ENCODE results near the gene FAM78A.
"Not testable (repeated sequence)": the region's sequence is repeated elsewhere in the genome, so short reads cannot be mapped to it uniquely, and the experiment has no call there.

Gene FAM78A

DNA sequence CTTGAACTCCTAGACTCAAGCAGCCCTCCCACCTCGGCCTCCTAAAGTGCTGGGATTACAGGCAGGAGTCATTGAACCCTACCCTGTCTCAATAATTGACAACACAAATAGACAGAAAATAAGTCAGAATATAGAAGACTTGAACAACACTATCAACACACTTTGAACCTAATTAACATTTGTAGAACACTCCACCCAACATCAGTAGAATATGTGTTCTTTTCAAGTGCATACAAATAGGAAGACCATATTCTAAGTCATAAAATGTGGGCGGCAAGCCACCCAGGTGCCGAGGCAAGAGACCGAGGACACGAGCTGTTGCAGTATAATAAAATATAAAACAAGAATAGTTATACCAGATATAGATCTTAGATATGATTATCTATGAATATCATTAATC is 32.0 kb downstream of the FAM78A start:
- not testable (repeated sequence) for H3K4me3 ChIP-seq (ENCODE audit: low read depth, low read length); H3K36me3 ChIP-seq (ENCODE audit: control insufficient read depth, insufficient read depth, low read length); H3K9me3 ChIP-seq (ENCODE audit: control insufficient read depth, insufficient read depth, low read length); H3K9ac ChIP-seq (ENCODE audit: low read depth, low read length); H3K27ac ChIP-seq (ENCODE audit: low read depth, low read length); H3K27me3 ChIP-seq (ENCODE audit: control insufficient read depth, insufficient read depth, low read length); H3K4me1 ChIP-seq (ENCODE audit: control insufficient read depth, insufficient read depth, low read length)

DNA sequence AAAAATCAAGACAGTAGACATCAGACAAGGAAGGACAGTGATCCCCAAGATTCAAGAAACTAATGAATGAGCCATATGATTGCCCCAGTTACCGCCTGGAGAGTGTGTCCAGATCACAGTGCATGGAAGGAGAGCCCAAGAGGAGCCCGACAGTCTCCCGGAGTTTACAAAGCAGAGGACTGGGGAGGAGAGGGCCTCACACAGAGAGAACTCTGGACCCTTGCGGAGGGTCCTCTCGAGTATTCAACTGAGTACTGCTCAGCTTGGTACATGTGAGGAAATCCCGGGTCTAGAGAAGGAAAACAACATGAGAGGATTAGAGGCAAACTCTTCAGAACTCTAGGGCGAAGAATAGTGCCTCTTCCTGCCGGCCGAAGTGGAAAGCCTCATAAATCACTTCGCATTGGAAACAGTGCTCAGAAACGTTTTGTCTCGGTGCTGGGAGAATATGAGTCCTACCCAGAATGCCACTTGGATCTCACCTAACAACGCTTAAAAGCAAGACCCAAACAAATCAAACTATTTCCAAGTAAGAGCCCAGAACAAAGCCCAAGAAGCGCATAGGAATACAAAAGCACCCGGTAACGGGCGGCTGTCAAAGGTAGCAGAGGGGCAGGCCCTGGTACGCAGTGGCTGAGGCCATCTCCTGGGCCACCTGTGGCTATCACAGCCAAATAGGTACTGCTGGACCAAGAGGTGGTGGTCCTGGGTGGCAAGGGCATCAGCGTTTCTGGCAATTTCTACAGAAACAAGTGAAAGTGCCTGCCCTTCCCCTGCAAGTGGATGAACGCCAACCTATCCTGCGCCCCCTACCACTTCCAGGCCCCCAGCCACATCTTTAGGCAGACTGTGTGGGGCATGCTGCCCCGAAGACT is 36.0 kb downstream of the FAM78A start:
- peaks cover 15% of the 10 kb centered on the region for H3K4me1 ChIP-seq (ENCODE audit: control insufficient read depth, insufficient read depth, low read length)
- no peaks in the 10 kb centered on the region for H3K9me3 ChIP-seq (ENCODE audit: control insufficient read depth, insufficient read depth, low read length)
- H3K4me3 ChIP-seq (ENCODE audit: low read depth, low read length) = no peak overlapping the region
- peaks cover 4% of the 10 kb centered on the region; the same call in 1 of the 2 replicates for H3K36me3 ChIP-seq (ENCODE audit: control insufficient read depth, insufficient read depth, low read length)
- H3K27me3 ChIP-seq (ENCODE audit: control insufficient read depth, insufficient read depth, low read length) = no peaks in the 10 kb centered on the region
- no peak overlapping the region for H3K27ac ChIP-seq (ENCODE audit: low read depth, low read length)
- no peak overlapping the region for H3K9ac ChIP-seq (ENCODE audit: low read depth, low read length)

DNA sequence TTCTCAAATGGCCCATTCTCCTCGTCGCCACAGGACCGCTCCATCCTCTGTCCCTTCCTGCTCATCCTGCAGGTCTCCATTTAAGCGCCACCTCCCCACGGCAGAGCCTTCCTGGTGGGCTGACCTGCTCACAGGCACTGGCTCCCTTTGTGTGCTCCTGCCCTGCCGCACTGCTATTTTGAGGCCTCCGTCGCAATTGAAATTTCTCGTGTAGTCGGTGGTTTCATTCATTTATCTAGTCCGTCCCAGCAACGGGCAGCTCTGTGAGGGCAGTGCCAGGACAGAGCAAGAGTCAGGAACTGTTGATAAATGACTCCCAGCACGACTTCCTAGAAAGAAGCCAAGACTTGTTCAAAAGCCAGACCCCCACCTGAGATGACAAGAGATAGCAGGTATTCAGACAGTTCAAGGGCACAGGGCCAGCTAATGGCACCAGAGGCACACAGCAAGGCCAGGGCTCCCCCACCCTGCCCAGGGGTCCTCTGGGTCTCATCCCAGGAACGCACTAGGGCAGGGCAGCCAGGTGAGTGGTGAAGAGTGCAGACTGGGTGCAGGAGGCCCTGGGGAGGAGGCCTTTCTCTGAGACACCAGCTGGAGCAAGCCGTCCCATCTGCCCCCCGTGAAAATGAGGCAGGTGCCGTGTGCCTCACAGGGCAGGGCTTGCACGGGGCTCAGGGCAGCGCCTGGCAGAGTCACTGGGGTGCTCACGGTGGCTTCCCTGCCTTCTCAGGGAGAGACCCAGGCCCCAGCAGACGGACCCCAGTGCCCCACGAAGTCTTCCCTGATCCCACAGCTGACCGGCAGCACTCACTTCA is 36.9 kb downstream of the FAM78A start:
- Histone ChIP-seq H3K27me3 (ENCODE audit: control insufficient read depth, insufficient read depth, low read length) (no peaks in the 10 kb centered on the region), H3K36me3 (ENCODE audit: control insufficient read depth, insufficient read depth, low read length) (peaks cover 12% of the 10 kb centered on the region), H3K4me1 (ENCODE audit: control insufficient read depth, insufficient read depth, low read length) (peaks cover 15% of the 10 kb centered on the region), H3K27ac (ENCODE audit: low read depth, low read length) (no peak overlapping the region), H3K9me3 (ENCODE audit: control insufficient read depth, insufficient read depth, low read length) (no peaks in the 10 kb centered on the region), H3K9ac (ENCODE audit: low read depth, low read length) (no peak overlapping the region), H3K4me3 (ENCODE audit: low read depth, low read length) (no peak overlapping the region)

- Histone ChIP-seq H3K9ac (ENCODE audit: low read depth, low read length) (no peak overlapping the region), H3K4me1 (ENCODE audit: control insufficient read depth, insufficient read depth, low read length) (peaks cover 15% of the 10 kb centered on the region), H3K27me3 (ENCODE audit: control insufficient read depth, insufficient read depth, low read length) (no peaks in the 10 kb centered on the region), H3K4me3 (ENCODE audit: low read depth, low read length) (no peak overlapping the region), H3K27ac (ENCODE audit: low read depth, low read length) (peak overlapping the region; percentile 32), H3K9me3 (ENCODE audit: control insufficient read depth, insufficient read depth, low read length) (no peaks in the 10 kb centered on the region), H3K36me3 (ENCODE audit: control insufficient read depth, insufficient read depth, low read length) (peaks cover 21% of the 10 kb centered on the region)
Observed at GRCh38 chr9:131238402-131239021, 37.8 kb downstream of the FAM78A start.

- peaks cover 26% of the 10 kb centered on the region for H3K36me3 ChIP-seq (ENCODE audit: control insufficient read depth, insufficient read depth, low read length)
- peak overlapping the region; percentile 32 for H3K27ac ChIP-seq (ENCODE audit: low read depth, low read length)
- no peaks in the 10 kb centered on the region for H3K9me3 ChIP-seq (ENCODE audit: control insufficient read depth, insufficient read depth, low read length)
- peaks cover 15% of the 10 kb centered on the region for H3K4me1 ChIP-seq (ENCODE audit: control insufficient read depth, insufficient read depth, low read length)
- H3K9ac ChIP-seq (ENCODE audit: low read depth, low read length) = no peak overlapping the region
- no peak overlapping the region for H3K4me3 ChIP-seq (ENCODE audit: low read depth, low read length)
- no peaks in the 10 kb centered on the region for H3K27me3 ChIP-seq (ENCODE audit: control insufficient read depth, insufficient read depth, low read length)
Observed at GRCh38 chr9:131237931-131238401, 38.3 kb downstream of the FAM78A start.

GRCh38 chr9:131237291-131237690 is 39.0 kb downstream of the FAM78A start:
- no peak overlapping the region for H3K9ac ChIP-seq (ENCODE audit: low read depth, low read length)
- no peak overlapping the region for H3K27ac ChIP-seq (ENCODE audit: low read depth, low read length)
- H3K4me1 ChIP-seq (ENCODE audit: control insufficient read depth, insufficient read depth, low read length) = peaks cover 15% of the 10 kb centered on the region
- H3K27me3 ChIP-seq (ENCODE audit: control insufficient read depth, insufficient read depth, low read length) = no peaks in the 10 kb centered on the region
- H3K9me3 ChIP-seq (ENCODE audit: control insufficient read depth, insufficient read depth, low read length) = no peaks in the 10 kb centered on the region
- H3K4me3 ChIP-seq (ENCODE audit: low read depth, low read length) = no peak overlapping the region
- H3K36me3 ChIP-seq (ENCODE audit: control insufficient read depth, insufficient read depth, low read length) = peaks cover 31% of the 10 kb centered on the region

DNA sequence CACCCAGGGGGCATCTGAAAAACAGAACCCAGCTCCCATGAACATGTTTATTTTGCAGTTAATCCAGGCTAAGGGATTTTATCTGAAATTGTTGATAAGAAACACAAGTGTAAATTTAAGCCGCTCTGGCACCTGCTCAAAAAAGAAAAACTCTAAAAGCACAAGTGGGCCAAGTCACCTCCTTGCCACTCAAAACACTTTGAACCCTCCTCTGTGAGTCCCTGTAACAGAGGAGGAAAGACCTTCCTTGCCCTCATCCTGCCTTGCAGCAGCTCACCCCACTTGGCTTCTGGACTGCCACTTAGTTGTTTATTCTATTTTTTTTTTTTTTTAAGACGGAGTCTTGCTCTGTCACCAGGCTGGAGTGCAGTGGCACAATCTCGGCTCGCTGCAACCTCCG is 39.5 kb downstream of the FAM78A start:
- no peak overlapping the region for H3K27ac ChIP-seq (ENCODE audit: low read depth, low read length)
- H3K27me3 ChIP-seq (ENCODE audit: control insufficient read depth, insufficient read depth, low read length) = no peaks in the 10 kb centered on the region
- H3K36me3 ChIP-seq (ENCODE audit: control insufficient read depth, insufficient read depth, low read length) = peaks cover 37% of the 10 kb centered on the region
- peaks cover 15% of the 10 kb centered on the region for H3K4me1 ChIP-seq (ENCODE audit: control insufficient read depth, insufficient read depth, low read length)
- no peak overlapping the region for H3K9ac ChIP-seq (ENCODE audit: low read depth, low read length)
- no peaks in the 10 kb centered on the region for H3K9me3 ChIP-seq (ENCODE audit: control insufficient read depth, insufficient read depth, low read length)
- no peak overlapping the region for H3K4me3 ChIP-seq (ENCODE audit: low read depth, low read length)

GRCh38 chr9:131236161-131236560 is 40.1 kb downstream of the FAM78A start:
- peaks cover 15% of the 10 kb centered on the region for H3K4me1 ChIP-seq (ENCODE audit: control insufficient read depth, insufficient read depth, low read length)
- H3K4me3 ChIP-seq (ENCODE audit: low read depth, low read length) = no peak overlapping the region
- no peaks in the 10 kb centered on the region for H3K27me3 ChIP-seq (ENCODE audit: control insufficient read depth, insufficient read depth, low read length)
- no peak overlapping the region for H3K27ac ChIP-seq (ENCODE audit: low read depth, low read length)
- peaks cover 43% of the 10 kb centered on the region for H3K36me3 ChIP-seq (ENCODE audit: control insufficient read depth, insufficient read depth, low read length)
- no peak overlapping the region for H3K9ac ChIP-seq (ENCODE audit: low read depth, low read length)
- no peaks in the 10 kb centered on the region for H3K9me3 ChIP-seq (ENCODE audit: control insufficient read depth, insufficient read depth, low read length)

GRCh38 chr9:131235480-131235851 is 40.8 kb downstream of the FAM78A start:
- no peak overlapping the region for H3K4me3 ChIP-seq (ENCODE audit: low read depth, low read length)
- no peak overlapping the region for H3K27ac ChIP-seq (ENCODE audit: low read depth, low read length)
- H3K9ac ChIP-seq (ENCODE audit: low read depth, low read length) = no peak overlapping the region
- H3K4me1 ChIP-seq (ENCODE audit: control insufficient read depth, insufficient read depth, low read length) = peaks cover 15% of the 10 kb centered on the region
- H3K36me3 ChIP-seq (ENCODE audit: control insufficient read depth, insufficient read depth, low read length) = peaks cover 48% of the 10 kb centered on the region
- no peaks in the 10 kb centered on the region for H3K9me3 ChIP-seq (ENCODE audit: control insufficient read depth, insufficient read depth, low read length)
- H3K27me3 ChIP-seq (ENCODE audit: control insufficient read depth, insufficient read depth, low read length) = no peaks in the 10 kb centered on the region

DNA sequence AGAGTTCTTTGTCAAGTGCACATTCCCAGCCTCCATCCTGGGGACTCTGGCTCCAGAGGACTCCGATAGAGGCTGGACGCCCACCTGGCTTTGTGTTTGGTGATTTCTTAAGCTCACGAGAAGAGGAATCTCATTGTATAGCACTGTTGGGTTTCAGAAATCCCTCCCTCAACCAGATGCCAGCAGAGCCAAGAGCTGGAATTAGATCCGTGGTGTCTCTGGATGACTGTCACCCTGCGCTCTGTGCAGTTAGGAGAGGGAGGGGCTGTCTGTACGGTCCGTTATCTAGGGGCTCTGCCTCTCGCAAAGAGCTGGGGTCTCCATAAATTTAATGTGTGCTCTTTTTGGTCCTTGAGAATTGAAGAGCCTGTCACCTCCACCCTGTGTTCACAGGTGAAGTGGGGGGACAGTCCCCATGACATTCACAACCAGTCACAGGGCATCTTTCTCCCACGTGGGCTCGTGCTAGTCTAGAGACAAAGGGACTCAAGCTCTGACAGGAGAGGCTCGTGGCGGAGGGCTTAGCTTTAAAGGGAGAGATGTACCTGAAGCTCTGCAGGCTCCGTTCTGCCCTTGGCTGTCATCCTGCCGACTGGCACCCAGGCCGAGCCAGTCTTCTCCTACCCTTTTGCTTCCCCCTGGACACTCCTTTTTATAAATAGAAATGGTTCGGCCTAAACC is 41.4 kb downstream of the FAM78A start:
- Histone ChIP-seq H3K9me3 (ENCODE audit: control insufficient read depth, insufficient read depth, low read length) (no peaks in the 10 kb centered on the region), H3K27me3 (ENCODE audit: control insufficient read depth, insufficient read depth, low read length) (no peaks in the 10 kb centered on the region), H3K27ac (ENCODE audit: low read depth, low read length) (no peak overlapping the region), H3K9ac (ENCODE audit: low read depth, low read length) (no peak overlapping the region), H3K4me3 (ENCODE audit: low read depth, low read length) (no peak overlapping the region), H3K36me3 (ENCODE audit: control insufficient read depth, insufficient read depth, low read length) (peaks cover 53% of the 10 kb centered on the region), H3K4me1 (ENCODE audit: control insufficient read depth, insufficient read depth, low read length) (peaks cover 15% of the 10 kb centered on the region)

Measured in HUES48 (cell line).